HCT116 (cell line): ENCODE measurements around the gene UROS.

Source experiments
- ATF3 ChIP-seq: IDR thresholded peaks from 2 replicates; pipeline ENCODE4 v1.6.1; 2012
- CTCF ChIP-seq, 3 experiments: fragments of 200-600 bp in 1 of 3; sonication (generic) in 1 of 3; IDR thresholded peaks in 2 of 3; conservative IDR thresholded peaks in 1 of 3; 2 replicates each; pipeline ENCODE4 v1.5.1; 2012 to 2017; ENCODE audit warnings: low read depth in 2 of 3, low read length in 2 of 3, antibody characterized with exemption in 1 of 3, borderline replicate concordance in 1 of 3, control low read depth in 1 of 3, mild to moderate bottlenecking in 1 of 3, mixed read lengths in 1 of 3, mixed run types in 1 of 3, moderate library complexity in 1 of 3; ENCODE audit not compliant: insufficient read depth in 1 of 3
- EZH2 ChIP-seq: fragments of 200-600 bp; sonication (generic); IDR thresholded peaks from 2 replicates; pipeline ENCODE4 v1.6.1; 2017; ENCODE audit warnings: antibody characterized with exemption, mixed run types
- EZH2phosphoT487 ChIP-seq: fragments of 200-600 bp; IDR thresholded peaks from 2 replicates; pipeline ENCODE4 v1.6.1; 2018; ENCODE audit warnings: antibody characterized with exemption, borderline replicate concordance
- MAX ChIP-seq: IDR thresholded peaks from 2 replicates; pipeline ENCODE4 v1.6.1; 2012
- POLR2A ChIP-seq: IDR thresholded peaks from 2 replicates; pipeline ENCODE4 v1.7.0; 2011; ENCODE audit warnings: borderline replicate concordance; ENCODE audit not compliant: insufficient read depth, insufficient read length; ENCODE audit errors: extremely low read depth
- POLR2AphosphoS5 ChIP-seq: IDR thresholded peaks from 2 replicates; pipeline ENCODE4 v1.6.1; 2011; ENCODE audit warnings: mild to moderate bottlenecking, low read depth, low read length, moderate library complexity
- RAD21 ChIP-seq: IDR thresholded peaks from 2 replicates; pipeline ENCODE4 v1.6.1; 2012; ENCODE audit warnings: low read depth, mild to moderate bottlenecking
- REST ChIP-seq: IDR thresholded peaks from 2 replicates; pipeline ENCODE4 v1.6.1; 2012; ENCODE audit warnings: low read depth
- SIN3A ChIP-seq: IDR thresholded peaks from 2 replicates; pipeline ENCODE4 v1.6.1; 2012; ENCODE audit warnings: low read depth
- SP1 ChIP-seq: IDR thresholded peaks from 2 replicates; pipeline ENCODE4 v1.6.1; 2012; ENCODE audit warnings: low read depth
- TCF7L2 ChIP-seq: IDR thresholded peaks from 2 replicates; pipeline ENCODE4 v1.7.0; 2011; ENCODE audit warnings: borderline replicate concordance, inconsistent platforms; ENCODE audit not compliant: insufficient read depth, insufficient read length; ENCODE audit errors: extremely low read depth
- ZFX ChIP-seq: fragments of 450-650 bp; IDR thresholded peaks from 2 replicates; pipeline ENCODE4 v1.6.1; 2017

GRCh38 chr10:125795128-125795527, 27.9 kb downstream of the UROS start:
- TF ChIP-seq POLR2A (no peak), CTCF (IDR thresholded peaks at IDR 0.05 in 2 of 3, conservative IDR thresholded peaks at IDR 0.05 in 1 of 3; ENCODE audit: borderline replicate concordance in 1 of 3, insufficient read depth in 1 of 3, low read depth in 2 of 3, low read length in 2 of 3) (no peak), ZFX (no peak), POLR2AphosphoS5 (no peak), MAX (no peak), REST (no peak), ATF3 (no peak), EZH2phosphoT487 (no peak), RAD21 (no peak), SP1 (no peak), EZH2 (no peak), TCF7L2 (no peak), SIN3A (no peak)
